KBM-7 (cell line): ENCODE measurements around the gene SLC35A2.

Experiments
- DNase-seq: peaks from one replicate; pipeline ENCODE4 v3.0.0-alpha.2; 2015
- in situ Hi-C: fragments of 300-500 bp; cut with MboI; formaldehyde crosslinking; loops from 2 replicates; pipeline ENCODE4 v1.14.3; 2020; ENCODE audit warnings: low sequenced_read_pairs, low pct_unique_long_range_greater_than_20kb, mixed read lengths

The SLC35A2 gene

DNA sequence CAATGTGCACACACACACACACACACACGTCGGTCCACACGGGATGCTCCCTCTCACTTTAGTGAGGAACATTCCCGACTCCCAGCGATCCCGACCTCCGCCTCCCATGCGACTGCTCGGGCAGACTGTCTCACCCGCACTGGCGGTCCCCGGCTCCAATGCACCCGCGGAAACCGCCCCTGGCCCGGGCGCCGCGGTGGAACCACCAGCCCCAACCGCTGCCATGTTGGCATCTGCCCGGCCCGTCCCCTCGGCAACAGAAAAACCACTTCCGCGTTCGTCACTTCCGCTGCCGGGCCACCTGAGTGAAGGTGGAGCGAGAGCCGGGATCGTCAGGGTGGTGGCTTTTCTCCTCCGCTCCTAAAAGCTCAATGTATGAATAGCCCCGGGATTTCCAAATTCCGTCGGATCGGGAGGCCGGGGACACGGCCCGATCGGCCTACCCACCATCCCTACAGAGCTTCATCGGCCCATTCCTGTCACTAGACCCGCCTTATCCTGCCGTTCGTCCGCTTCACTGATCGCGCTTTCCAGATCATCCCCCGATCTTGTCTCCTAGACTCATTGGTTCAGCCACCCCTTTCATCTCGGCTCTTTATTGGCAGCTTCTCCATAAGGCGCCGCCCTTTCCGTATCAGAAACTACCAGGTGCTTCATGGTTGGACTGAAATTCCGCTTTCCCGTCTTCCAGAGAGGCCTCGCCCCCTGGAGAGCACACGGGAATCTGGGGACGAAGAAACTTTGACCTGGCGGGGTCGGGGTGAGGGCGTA, at the start of gene SLC35A2:
Gene SLC35A2, minus strand, starts transcription at position 235 of the 771 bp plus-strand sequence. Its CDS starts 10 bp downstream, at position 225.
- DNase-seq = peak; percentile 92
- in situ Hi-C loops = no loop called here

GRCh38 chrX:48960291-48960690, 48.8 kb upstream of the SLC35A2 start:
- in situ Hi-C loops = no loop called here
- no peak for DNase-seq

- DNase-seq = no peak
- in situ Hi-C loops = no loop called here
Observed at GRCh38 chrX:48958635-48959094, 47.2 kb upstream of the SLC35A2 start.

DNA sequence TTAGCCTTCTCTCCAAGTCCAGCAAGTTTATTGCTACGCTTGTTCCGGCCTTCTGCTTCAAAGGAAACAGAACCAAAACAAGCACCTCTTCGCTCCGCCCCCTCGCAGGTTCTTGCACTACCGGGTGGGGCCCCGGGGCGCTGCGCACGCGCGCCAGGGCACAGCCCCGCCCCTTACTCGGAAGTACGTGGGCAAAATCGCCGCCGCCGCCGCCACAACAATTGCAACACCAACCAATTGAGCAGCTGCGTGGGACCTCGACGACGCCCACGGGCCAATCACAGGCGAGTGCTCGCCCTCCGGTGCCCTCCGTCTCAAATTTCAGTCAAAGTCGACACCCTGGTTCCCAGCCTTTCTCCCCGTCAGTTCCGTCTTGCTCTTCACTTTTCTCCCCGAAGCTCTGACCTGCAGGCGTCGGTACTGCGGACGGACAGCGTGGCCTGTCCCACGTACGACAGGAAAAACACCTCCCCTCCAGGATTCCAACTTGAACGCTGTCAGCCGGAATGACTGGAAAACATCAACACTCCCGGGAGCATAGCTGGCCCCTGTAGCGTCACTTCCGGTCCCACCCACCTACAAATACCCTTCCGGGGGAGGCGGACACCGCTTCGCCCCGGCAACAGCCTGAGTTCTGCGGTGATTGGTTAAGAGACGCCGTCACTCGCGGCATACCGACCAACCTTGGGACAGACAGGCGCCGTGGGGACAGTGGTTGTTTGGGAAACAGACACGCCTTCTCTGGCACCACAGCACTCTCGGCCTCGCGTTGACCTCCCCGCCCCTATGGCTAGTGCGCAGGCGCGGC, 46.6 kb upstream of the SLC35A2 start:
- DNase-seq = peak; percentile 99
- in situ Hi-C loops = no loop called here

DNA sequence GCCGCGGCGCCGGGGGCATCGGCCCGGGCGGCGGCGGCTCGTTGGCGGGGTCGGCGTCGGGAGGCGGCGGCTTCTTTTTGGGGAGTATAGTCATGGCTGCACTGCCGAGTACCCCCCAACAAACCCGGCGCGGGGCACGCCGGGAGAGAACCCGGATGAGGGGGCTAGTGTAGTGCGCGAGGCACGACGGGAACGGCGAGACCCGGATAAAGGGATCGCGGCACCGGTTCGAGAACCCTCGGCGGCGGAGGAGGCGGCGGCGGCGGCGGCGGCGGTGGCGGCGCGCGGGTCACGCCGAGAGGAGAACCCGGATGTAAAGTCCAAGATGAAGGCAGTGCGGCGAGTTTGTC, 46.0 kb upstream of the SLC35A2 start, which contains the start of gene OTUD5:
Gene OTUD5, minus strand, starts transcription at position 131 of the 350 bp plus-strand sequence. Its CDS starts 37 bp downstream, at position 94.
- in situ Hi-C loops = no loop called here
- DNase-seq = no peak

DNA sequence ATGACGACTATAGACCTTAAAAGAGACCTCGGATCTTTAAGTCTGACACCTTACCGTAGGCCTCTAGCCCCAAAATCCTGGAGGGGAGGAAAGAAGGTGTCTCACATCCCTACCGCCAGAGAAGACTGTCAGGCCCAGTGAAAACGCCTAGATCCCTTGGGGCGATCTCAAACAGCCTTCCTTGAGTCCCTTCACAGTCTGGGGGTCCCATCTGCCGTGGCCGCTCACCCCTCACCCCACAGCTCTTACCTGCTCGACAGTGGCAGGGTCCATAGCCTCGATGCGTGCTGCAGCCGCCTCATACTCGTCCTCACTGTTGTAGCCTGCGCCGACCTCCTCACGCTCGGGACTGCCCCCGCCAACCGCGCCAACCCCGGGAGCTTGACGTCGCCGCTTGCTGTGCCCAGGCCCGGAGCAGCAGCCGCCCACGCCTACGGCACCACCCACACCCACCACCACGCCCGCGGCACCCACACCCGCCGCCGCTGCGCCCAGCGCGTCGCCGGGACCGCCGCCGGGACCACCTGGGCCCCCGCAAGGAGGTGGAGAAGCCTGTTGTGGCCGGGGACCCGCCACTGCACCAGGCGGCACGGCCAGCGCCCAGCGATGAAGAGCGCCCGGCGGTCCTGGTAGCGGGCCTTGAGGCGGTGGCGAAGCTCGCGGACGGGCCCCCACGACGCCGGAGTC, 45.4 kb upstream of the SLC35A2 start:
- DNase-seq = no peak
- in situ Hi-C loops = no loop called here

DNA sequence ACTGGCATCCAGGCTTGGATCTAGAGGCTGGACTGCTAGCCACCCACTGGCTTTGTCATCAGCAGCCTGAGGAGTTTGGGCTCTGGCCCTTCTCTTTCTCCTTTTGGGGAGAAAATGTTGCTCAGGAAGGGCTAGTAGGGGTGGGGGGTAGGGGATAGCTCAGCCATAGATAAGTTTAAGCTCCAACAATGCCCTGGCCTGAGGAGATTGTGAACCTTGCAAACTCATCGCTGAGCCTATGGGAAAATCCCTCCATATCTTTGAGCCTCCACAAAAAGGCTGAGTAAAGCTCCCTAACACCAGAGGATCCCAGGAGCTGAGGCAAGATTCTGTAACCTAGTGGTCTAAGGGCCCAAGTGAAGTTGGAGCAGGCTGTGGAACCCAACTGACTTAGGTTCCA, 37.1 kb upstream of the SLC35A2 start:
- DNase-seq = no peak
- in situ Hi-C loops = no loop called here

DNA sequence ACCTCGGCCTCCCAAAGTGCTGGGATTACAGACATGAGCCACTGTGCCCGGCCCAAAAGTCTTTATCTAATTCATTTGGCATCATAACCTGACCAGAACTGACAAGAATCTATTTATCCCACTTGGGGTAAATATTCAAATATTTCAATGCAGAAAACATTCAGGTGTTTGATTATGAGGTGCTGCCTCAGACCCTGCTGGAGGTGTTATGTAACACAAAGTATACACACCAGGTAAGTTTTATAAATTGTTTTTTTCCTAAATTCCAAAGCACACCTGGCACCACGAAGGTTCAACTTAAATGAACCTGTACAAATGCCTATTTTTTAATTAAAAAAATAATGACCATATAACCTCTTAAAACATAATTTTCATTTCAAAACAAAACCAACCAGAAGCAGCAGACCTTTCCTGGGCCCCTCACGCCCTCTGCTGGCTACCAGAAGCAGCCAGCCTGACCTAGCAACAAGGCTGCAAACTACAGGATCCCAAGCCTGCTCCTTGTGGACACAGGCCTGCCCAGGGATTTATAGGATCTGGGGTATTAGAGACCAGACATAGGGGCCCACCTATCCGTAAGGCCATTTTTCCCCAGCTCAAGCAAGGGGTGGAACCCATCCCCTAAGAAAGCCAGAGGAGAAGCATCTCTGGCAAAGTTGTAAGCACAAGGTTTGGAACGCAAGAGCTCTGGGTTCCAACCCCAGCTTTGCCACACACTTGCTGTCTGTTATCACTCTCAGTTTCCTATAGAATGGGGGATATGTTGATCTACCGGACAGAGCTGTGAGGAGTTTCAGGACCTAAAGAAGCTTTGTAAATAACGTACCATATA, 34.3 kb upstream of the SLC35A2 start:
- DNase-seq = peak; percentile 67
- in situ Hi-C loops = no loop called here

DNA sequence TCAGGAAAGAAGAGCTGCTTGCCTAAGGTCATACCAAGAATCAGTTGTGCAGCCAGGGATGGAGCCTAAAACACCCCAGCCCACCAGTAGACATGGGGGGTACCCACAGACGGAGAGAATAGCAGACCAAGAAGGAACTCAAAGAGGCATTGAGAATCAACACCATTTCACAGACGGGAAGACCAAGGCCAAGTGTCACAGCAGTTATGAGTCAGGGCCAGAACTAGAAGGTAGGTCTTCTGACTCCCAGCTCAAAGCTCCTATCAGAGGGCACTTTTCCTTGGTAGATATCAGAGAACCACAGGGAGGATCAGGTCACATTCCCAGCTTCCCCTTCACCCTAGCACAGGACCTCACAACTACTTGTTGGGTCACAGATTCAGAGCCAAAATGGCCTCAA, 31.4 kb upstream of the SLC35A2 start:
- in situ Hi-C loops = no loop called here
- DNase-seq = no peak

GRCh38 chrX:48940404-48940955, 29.0 kb upstream of the SLC35A2 start:
- DNase-seq = no peak
- in situ Hi-C loops = no loop called here

DNA sequence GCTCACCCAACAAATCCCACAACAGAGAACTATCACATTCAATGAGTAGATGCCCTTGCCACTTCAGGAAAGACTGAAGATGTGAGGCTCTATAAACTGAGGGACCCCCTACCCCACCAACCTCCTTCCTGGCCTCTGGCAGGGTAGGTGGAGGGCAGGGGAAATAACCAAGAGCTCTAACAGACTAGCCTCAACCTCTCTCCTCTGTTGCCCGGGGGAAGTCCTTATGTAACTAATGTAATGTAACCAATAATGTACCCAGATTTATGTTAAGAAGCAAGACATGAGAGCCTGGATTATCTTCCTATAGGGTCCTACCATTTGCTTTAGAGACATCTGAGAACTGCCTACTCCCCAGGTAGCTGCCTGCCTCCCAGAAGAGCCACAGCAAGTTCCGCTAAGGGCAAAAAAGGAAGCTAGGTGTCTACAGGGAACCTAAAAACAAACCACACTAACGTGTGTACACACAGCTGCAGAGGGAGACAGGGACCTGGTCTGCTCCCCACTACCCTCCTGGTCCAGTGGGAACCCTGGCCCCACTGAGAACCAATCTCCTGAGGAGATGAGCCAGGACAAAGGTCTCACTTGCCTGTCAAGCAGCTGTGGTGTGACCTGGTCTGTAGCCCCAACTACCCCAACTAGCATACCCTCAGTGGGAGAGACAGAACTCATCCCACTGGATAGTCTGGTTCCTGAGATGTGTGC, 28.2 kb upstream of the SLC35A2 start:
- DNase-seq = peak; percentile 55
- in situ Hi-C loops = no loop called here

GRCh38 chrX:48938721-48939425, 27.4 kb upstream of the SLC35A2 start:
- DNase-seq = no peak
- in situ Hi-C loops = no loop called here

GRCh38 chrX:48937054-48937907, 25.8 kb upstream of the SLC35A2 start:
- in situ Hi-C loops = no loop called here
- DNase-seq = peak; percentile 98

DNA sequence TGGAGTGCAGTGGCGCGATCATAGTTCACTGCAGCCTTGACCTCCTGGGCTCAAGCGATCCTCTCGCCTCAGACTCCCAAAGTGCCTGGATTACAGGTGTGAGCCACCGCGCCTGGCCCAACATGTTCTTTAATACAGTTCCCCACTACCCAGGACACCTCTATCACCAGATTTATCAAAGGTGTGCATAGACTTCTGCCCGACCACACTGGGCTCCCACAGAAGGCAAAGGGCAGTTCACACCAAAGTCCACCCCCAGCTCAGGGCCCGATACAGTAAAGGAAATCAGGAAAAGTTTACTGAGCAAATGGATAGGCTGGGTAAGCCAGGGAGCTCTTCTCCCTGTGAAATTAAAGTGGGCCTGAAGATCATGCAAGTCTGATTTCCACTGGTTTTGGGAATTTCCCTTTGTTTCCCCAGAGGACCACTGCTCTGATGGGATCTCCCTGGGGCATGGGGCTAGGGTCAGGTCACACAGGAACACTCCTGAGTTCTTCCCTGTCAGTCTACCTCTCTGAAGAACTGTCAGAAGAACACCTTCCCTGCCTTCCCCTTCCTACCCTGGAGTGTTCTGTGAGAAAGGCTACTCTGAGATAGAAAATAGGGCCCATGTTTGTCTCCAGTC, 25.1 kb upstream of the SLC35A2 start:
- in situ Hi-C loops = no loop called here
- no peak for DNase-seq

DNA sequence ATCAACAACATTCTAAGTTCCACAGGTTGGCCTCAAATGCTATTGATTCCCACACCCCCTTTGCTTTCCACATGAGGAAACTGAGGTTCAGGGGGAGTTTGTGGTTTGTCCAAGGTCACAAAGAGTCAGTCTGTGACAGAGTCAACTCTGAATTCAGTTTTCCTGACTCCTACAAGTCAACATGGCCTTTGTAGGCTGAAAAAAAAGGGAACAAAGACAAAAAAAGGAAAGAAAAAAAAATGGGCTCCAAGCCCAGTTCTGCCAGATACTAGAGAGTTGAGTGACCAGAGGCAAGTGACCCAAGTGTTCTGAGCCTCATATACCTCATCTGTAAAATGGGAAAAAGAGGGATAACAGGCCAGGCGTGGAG, 23.8 kb upstream of the SLC35A2 start:
- DNase-seq = no peak
- in situ Hi-C loops = no loop called here

GRCh38 chrX:48934581-48935300, 23.3 kb upstream of the SLC35A2 start:
- in situ Hi-C loops = no loop called here

More at GRCh38 chrX:48934581-48935300, 23.3 kb upstream of the SLC35A2 start:
- DNase-seq = no peak
